Amniotic stem cell (primary cell): ENCODE data around the gene USHBP1.
A peak's percentile ranks its signal among the peaks of the same experiment; 100 is the strongest.

Experiments used
- DNase-seq: peaks from one replicate; lab custom pipeline; 2025; lab: John Stamatoyannopoulos, UW

Gene USHBP1

GRCh38 chr19:17210296-17210695 lies 54.2 kb downstream of the USHBP1 start:
- DNase-seq, result no peak

DNA sequence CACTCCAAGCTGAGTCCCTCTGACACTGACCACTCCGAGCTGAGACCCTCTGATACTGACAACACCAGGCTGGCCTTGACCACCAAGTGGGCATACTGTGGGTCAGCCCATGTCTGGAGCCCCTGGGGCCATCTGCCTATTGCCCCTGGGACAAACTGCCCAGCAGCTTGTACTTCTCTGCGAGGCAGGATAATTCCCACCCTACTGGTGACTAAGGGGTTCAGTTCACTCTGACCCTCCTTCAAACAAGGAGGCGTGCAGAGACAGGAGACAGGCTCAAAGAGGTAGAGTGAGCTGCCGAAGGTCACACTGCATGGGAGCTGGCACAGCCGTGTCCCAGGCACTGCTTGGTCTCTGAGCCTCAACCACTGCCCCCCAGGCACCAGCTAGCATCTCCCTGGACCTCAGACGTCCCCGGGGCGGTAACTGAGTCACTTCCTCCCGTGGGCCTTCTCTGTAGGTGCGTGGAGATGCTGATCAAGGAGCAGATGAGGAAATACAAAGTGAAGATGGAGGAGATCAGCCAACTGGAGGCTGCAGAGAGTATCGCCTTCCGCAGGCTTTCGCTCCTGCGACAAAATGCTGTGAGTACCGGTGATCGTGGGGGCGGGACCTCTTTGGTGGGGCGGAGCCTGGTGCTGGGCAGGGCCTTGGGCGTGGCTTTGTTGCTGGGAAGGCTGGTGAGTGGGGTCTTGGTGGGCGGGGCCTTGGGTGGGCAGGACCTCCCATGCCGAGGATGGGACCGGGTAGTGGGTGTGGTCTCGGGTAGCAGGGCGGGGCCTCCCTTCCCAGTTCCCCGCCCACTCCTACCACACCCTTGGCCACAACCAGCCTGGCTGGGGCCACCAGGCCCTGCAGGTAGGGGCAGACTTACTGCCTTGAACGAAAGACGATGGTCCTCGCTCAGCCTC lies 55.2 kb downstream of the USHBP1 start:
- no peak for DNase-seq

- no peak for DNase-seq
Measured at GRCh38 chr19:17206736-17207581, 57.6 kb downstream of the USHBP1 start.

GRCh38 chr19:17205237-17206140 lies 59.1 kb downstream of the USHBP1 start:
- peak; percentile 5 for DNase-seq

- no peak for DNase-seq
Measured at GRCh38 chr19:17202713-17203112, 61.8 kb downstream of the USHBP1 start.

- no peak for DNase-seq
Measured at GRCh38 chr19:17202249-17202648, 62.3 kb downstream of the USHBP1 start.

GRCh38 chr19:17200408-17201079 lies 64.0 kb downstream of the USHBP1 start:
- DNase-seq, result no peak
